H9 (cell line): ENCODE data around the gene GBP5. TPM values are rescaled to one million over a fixed set of nuclear protein-coding genes. Genes with fewer than 3 reads are reported as not detected.

Source experiments
- DNase-seq: peaks from one replicate; pipeline ENCODE4 v3.0.0-alpha.2; 2017
- H2AFZ ChIP-seq: one replicate; pipeline ENCODE4 v1.6.1; 2013; ENCODE audit warnings: mild to moderate bottlenecking, low read length, control low read depth, moderate library complexity
- H2AK5ac ChIP-seq: 2 replicates; pipeline ENCODE4 v1.6.1; 2013; ENCODE audit warnings: low read length, control low read depth, mixed read lengths; ENCODE audit not compliant: insufficient read length
- H2BK120ac ChIP-seq: one replicate; pipeline ENCODE4 v1.6.1; 2013; ENCODE audit warnings: low read depth, mild to moderate bottlenecking, low read length, control low read depth, inconsistent platforms; ENCODE audit not compliant: poor library complexity, severe bottlenecking
- H2BK12ac ChIP-seq: 2 replicates; pipeline ENCODE4 v1.6.1; 2013; ENCODE audit warnings: low read length, control low read depth, mixed read lengths, low read depth; ENCODE audit not compliant: insufficient read length
- H2BK15ac ChIP-seq: 2 replicates; pipeline ENCODE4 v1.6.1; 2013; ENCODE audit warnings: low read depth, low read length, control low read depth
- H2BK20ac ChIP-seq: one replicate; pipeline ENCODE4 v1.6.1; 2013; ENCODE audit warnings: low read depth, mild to moderate bottlenecking, low read length, control low read depth, inconsistent platforms; ENCODE audit not compliant: poor library complexity, severe bottlenecking
- H2BK5ac ChIP-seq: 2 replicates; pipeline ENCODE4 v1.6.1; 2013; ENCODE audit warnings: low read length, control low read depth, mixed read lengths; ENCODE audit not compliant: insufficient read length
- H3K14ac ChIP-seq: 2 replicates; pipeline ENCODE4 v1.6.1; 2013; ENCODE audit warnings: low read length, control low read depth; ENCODE audit not compliant: insufficient read depth
- H3K18ac ChIP-seq: 2 replicates; pipeline ENCODE4 v1.6.1; 2013; ENCODE audit warnings: low read depth, mild to moderate bottlenecking, mixed read lengths, low read length, control low read depth; ENCODE audit not compliant: insufficient read length
- H3K23ac ChIP-seq: 2 replicates; pipeline ENCODE4 v1.6.1; 2013; ENCODE audit warnings: low read length, control low read depth, mixed read lengths, low read depth; ENCODE audit not compliant: insufficient read length
- H3K23me2 ChIP-seq: 2 replicates; pipeline ENCODE4 v1.6.1; 2013; ENCODE audit warnings: low read depth, mild to moderate bottlenecking, mixed read lengths, low read length, control low read depth; ENCODE audit not compliant: insufficient read length, poor library complexity, severe bottlenecking
- H3K27ac ChIP-seq: 2 replicates; pipeline ENCODE4 v1.5.1; 2013; ENCODE audit warnings: low read length, control low read depth, mixed read lengths, low read depth; ENCODE audit not compliant: insufficient read length
- H3K27me3 ChIP-seq: 2 replicates; pipeline ENCODE4 v1.6.1; 2013; ENCODE audit warnings: low read length, control low read depth, inconsistent platforms; ENCODE audit not compliant: insufficient read depth
- H3K4ac ChIP-seq: 2 replicates; pipeline ENCODE4 v1.6.1; 2013; ENCODE audit warnings: low read depth, mild to moderate bottlenecking, control low read depth, inconsistent platforms, low read length, moderate library complexity
- H3K4me1 ChIP-seq: 2 replicates; pipeline ENCODE4 v1.6.1; 2013; ENCODE audit warnings: low read length, control low read depth, inconsistent platforms; ENCODE audit not compliant: insufficient read depth
- H3K4me2 ChIP-seq: 2 replicates; pipeline ENCODE4 v1.6.1; 2013; ENCODE audit warnings: low read length, control low read depth, mixed read lengths; ENCODE audit not compliant: insufficient read length, insufficient read depth
- H3K56ac ChIP-seq: 2 replicates; pipeline ENCODE4 v1.6.1; 2013; ENCODE audit warnings: low read depth, mild to moderate bottlenecking, mixed read lengths, low read length, control low read depth; ENCODE audit not compliant: insufficient read length
- H3K79me1 ChIP-seq: 2 replicates; pipeline ENCODE4 v1.6.1; 2013; ENCODE audit warnings: low read depth, mild to moderate bottlenecking, moderate library complexity, low read length, control low read depth, inconsistent platforms; ENCODE audit not compliant: insufficient read depth, poor library complexity, severe bottlenecking
- H3K79me2 ChIP-seq: 2 replicates; pipeline ENCODE4 v1.6.1; 2013; ENCODE audit warnings: low read length, control low read depth, inconsistent platforms; ENCODE audit not compliant: insufficient read depth
- H3K9ac ChIP-seq: 2 replicates; pipeline ENCODE4 v1.6.1; 2013; ENCODE audit warnings: low read length, control low read depth, mixed read lengths; ENCODE audit not compliant: insufficient read length; ENCODE audit errors: extremely low read depth
- H3K9me3 ChIP-seq: one replicate; pipeline ENCODE4 v1.6.1; 2013; ENCODE audit warnings: low read depth, low read length, inconsistent platforms; ENCODE audit not compliant: control insufficient read depth
- H3T11ph ChIP-seq: one replicate; pipeline ENCODE4 v1.6.1; 2013; ENCODE audit warnings: mild to moderate bottlenecking, low read length, control low read depth, inconsistent platforms
- H4K20me1 ChIP-seq: one replicate; pipeline ENCODE4 v1.6.1; 2013; ENCODE audit not compliant: control insufficient read depth, insufficient read length, insufficient read depth
- H4K5ac ChIP-seq: 2 replicates; pipeline ENCODE4 v1.6.1; 2013; ENCODE audit warnings: low read depth, mild to moderate bottlenecking, mixed read lengths, low read length, control low read depth; ENCODE audit not compliant: insufficient read length
- H4K8ac ChIP-seq: replicated peaks from 2 replicates; pipeline ENCODE4 v1.6.1; 2013; ENCODE audit warnings: low read length, control low read depth, mixed read lengths, low read depth; ENCODE audit not compliant: insufficient read length
- H4K91ac ChIP-seq: 2 replicates; pipeline ENCODE4 v1.6.1; 2013; ENCODE audit warnings: low read depth, mild to moderate bottlenecking, moderate library complexity, mixed read lengths, low read length, control low read depth; ENCODE audit not compliant: insufficient read length
- H3K27ac Mint-ChIP-seq, 3 experiments: 2 replicates in 2 of 3; 3 replicates in 1 of 3; pipeline ENCODE4 v1.8.0; 2020 to 2021; ENCODE audit warnings: mixed read lengths in 3 of 3, mild to moderate bottlenecking in 1 of 3, moderate library complexity in 1 of 3
- H3K27me3 Mint-ChIP-seq: 2 replicates; pipeline ENCODE4 v1.8.0; 2021; ENCODE audit warnings: low read depth, mild to moderate bottlenecking, moderate library complexity, mixed read lengths
- H3K36me3 Mint-ChIP-seq, 3 experiments: 2 replicates in 2 of 3; 3 replicates in 1 of 3; pipeline ENCODE4 v1.8.0; 2020 to 2021; ENCODE audit warnings: low read depth in 3 of 3, mixed read lengths in 3 of 3; ENCODE audit not compliant: insufficient read depth in 1 of 3
- H3K4me1 Mint-ChIP-seq, 2 experiments: 2 replicates each; pipeline ENCODE4 v1.8.0; 2020; ENCODE audit warnings: mixed read lengths in 2 of 2
- H3K4me3 Mint-ChIP-seq, 2 experiments: 2 replicates in 1 of 2; 3 replicates in 1 of 2; pipeline ENCODE4 v1.8.0; 2020 to 2021; ENCODE audit warnings: mild to moderate bottlenecking in 2 of 2, mixed read lengths in 2 of 2, moderate library complexity in 1 of 2
- H3K9me3 Mint-ChIP-seq, 2 experiments: 2 replicates in 1 of 2; 3 replicates in 1 of 2; pipeline ENCODE4 v1.8.0; 2020; ENCODE audit warnings: mild to moderate bottlenecking in 2 of 2, mixed read lengths in 2 of 2, moderate library complexity in 1 of 2
- WGBS: extraction: QIAGEN DNeasy Blood & Tissue Kit; methylation state at CpG from one replicate; pipeline ENCODE4 v1.1.7; 2013; ENCODE audit warnings: missing lambda C conversion rate, low lambda C conversion rate, mixed read lengths; ENCODE audit not compliant: insufficient read length; ENCODE audit errors: extremely low coverage; 5-methylcytosine and 5-hydroxymethylcytosine counted together
- total RNA-seq: library from RNA; stranded (reverse); gene quantifications from 2 replicates; pipeline ENCODE4 v1.2.1, GENCODE V29; 2021
- TF ChIP-seq, protein P1 (sequence below): fragments of 200-600 bp; sonication (generic); conservative IDR thresholded peaks from 3 replicates; pipeline ENCODE4 v1.8.0; 2021; ENCODE audit warnings: antibody characterized with exemption, mild to moderate bottlenecking

Gene GBP5
- total RNA-seq, 1 experiment from 2014 or later, result not detected

DNA sequence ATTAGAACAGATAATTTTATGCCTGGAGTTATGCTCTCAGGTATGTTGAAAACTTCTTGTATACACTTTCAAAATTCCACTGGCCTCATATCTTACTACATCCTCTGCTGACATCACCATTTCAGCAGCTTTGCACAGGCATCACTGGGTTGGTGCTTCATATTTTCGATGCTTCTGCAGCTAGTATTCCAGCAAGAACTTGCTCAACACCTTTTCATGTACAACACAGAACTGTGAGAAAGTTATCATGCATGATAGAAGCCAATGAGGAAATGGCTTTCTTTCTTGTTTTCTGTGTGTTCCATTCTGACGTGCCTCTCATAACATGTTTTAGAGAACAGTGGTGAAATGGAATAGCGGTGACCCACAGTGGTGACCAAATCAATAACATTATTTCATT lies 5.1 kb upstream of the GBP5 start:
- no peak overlapping the region for H3K56ac ChIP-seq
- H3K4ac ChIP-seq, result no peak overlapping the region
- H3K27ac ChIP-seq, result no peak overlapping the region
- H3K79me1 ChIP-seq, result no peaks in the 10 kb centered on the region
- no peak overlapping the region for H4K91ac ChIP-seq
- H2BK15ac ChIP-seq, result no peak overlapping the region
- no peak overlapping the region for H2AFZ ChIP-seq
- no peaks in the 10 kb centered on the region for H3K27me3 ChIP-seq
- no peak overlapping the region for H4K8ac ChIP-seq
- H3K9ac ChIP-seq, result no peak overlapping the region
- DNase-seq, result no peak
- no peak overlapping the region for H2AK5ac ChIP-seq
- H2BK5ac ChIP-seq, result no peak overlapping the region
- Mint-ChIP-seq H3K27ac (no peak overlapping the region), H3K4me3 (no peak overlapping the region), H3K9me3 (peaks cover 0 to 4% of the 10 kb centered on the region in 2 experiments; a peak in 2 of 5 replicates), H3K36me3 (no peaks in the 10 kb centered on the region; a peak in 2 of 7 replicates), H3K27me3 (no peaks in the 10 kb centered on the region; the same call in 1 of the 2 replicates), H3K4me1 (no peaks in the 10 kb centered on the region)
- H2BK20ac ChIP-seq, result no peak overlapping the region
- no peak overlapping the region for H3K23ac ChIP-seq
- no peak overlapping the region for H3K4me2 ChIP-seq
- H3K4me1 ChIP-seq, result no peaks in the 10 kb centered on the region
- no peak overlapping the region for H2BK12ac ChIP-seq
- H3T11ph ChIP-seq, result no peak overlapping the region
- H3K9me3 ChIP-seq, result no peaks in the 10 kb centered on the region
- no peak overlapping the region for H2BK120ac ChIP-seq
- no peaks in the 10 kb centered on the region for H4K20me1 ChIP-seq
- no CpG with 5 or more reads among the region's 3 CpGs for WGBS
- H3K23me2 ChIP-seq, result peaks cover 5% of the 10 kb centered on the region
- TF ChIP-seq, protein P1, sequence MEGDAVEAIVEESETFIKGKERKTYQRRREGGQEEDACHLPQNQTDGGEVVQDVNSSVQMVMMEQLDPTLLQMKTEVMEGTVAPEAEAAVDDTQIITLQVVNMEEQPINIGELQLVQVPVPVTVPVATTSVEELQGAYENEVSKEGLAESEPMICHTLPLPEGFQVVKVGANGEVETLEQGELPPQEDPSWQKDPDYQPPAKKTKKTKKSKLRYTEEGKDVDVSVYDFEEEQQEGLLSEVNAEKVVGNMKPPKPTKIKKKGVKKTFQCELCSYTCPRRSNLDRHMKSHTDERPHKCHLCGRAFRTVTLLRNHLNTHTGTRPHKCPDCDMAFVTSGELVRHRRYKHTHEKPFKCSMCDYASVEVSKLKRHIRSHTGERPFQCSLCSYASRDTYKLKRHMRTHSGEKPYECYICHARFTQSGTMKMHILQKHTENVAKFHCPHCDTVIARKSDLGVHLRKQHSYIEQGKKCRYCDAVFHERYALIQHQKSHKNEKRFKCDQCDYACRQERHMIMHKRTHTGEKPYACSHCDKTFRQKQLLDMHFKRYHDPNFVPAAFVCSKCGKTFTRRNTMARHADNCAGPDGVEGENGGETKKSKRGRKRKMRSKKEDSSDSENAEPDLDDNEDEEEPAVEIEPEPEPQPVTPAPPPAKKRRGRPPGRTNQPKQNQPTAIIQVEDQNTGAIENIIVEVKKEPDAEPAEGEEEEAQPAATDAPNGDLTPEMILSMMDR, result no peak
- H3K14ac ChIP-seq, result no peak overlapping the region
- H3K79me2 ChIP-seq, result no peaks in the 10 kb centered on the region
- H4K5ac ChIP-seq, result no peak overlapping the region
- no peak overlapping the region for H3K18ac ChIP-seq
